Body of pancreas (tissue), 4 donors: ENCODE data around the gene EHD3.

Source experiments
- POLR2A ChIP-seq, 3 donors: fragments of 450-650 bp; IDR thresholded peaks; one replicate each; pipeline ENCODE4 v1.6.1; 2016; ENCODE audit warnings: antibody characterized with exemption in 3 of 3, mild to moderate bottlenecking in 2 of 3
- TF ChIP-seq, protein P1 (sequence below), 7 experiments: fragments of 450-650 bp in 4 of 7; fragments of 200-600 bp in 3 of 7; sonication (generic) in 3 of 7; IDR thresholded peaks; one replicate each; pipeline ENCODE4 v1.5.1; 2016 to 2019; ENCODE audit warnings: antibody characterized with exemption in 7 of 7

DNA sequence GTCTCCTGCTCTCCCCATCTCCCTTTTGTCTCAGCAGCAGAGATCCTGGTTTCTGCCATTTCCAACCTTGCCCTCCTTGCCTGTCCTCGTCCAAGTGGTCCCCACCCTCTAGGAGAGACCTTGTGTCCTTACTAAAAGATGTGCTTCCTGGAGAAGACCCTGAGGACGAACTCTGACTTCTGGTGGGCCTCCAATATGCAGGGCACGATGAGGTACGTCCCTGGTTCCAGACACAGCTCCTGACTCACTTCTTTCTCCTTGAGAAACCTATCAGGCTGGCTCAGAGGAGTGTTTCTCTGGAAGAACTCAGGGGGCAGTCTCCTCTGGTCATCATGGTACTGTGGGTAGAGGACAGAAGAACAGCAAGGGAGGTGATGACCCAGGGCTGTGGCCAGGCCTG is 44.8 kb upstream of the EHD3 start:
- TF ChIP-seq, protein P1, sequence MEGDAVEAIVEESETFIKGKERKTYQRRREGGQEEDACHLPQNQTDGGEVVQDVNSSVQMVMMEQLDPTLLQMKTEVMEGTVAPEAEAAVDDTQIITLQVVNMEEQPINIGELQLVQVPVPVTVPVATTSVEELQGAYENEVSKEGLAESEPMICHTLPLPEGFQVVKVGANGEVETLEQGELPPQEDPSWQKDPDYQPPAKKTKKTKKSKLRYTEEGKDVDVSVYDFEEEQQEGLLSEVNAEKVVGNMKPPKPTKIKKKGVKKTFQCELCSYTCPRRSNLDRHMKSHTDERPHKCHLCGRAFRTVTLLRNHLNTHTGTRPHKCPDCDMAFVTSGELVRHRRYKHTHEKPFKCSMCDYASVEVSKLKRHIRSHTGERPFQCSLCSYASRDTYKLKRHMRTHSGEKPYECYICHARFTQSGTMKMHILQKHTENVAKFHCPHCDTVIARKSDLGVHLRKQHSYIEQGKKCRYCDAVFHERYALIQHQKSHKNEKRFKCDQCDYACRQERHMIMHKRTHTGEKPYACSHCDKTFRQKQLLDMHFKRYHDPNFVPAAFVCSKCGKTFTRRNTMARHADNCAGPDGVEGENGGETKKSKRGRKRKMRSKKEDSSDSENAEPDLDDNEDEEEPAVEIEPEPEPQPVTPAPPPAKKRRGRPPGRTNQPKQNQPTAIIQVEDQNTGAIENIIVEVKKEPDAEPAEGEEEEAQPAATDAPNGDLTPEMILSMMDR (IDR thresholded peaks at IDR 0.05), result no peak
- TF ChIP-seq POLR2A (IDR thresholded peaks at IDR 0.05), result no peak
